HL-60 (cell line): ENCODE measurements around the gene PTPA.

ENCODE experiments used
- DNase-seq, 2 experiments: peaks; one replicate each; pipeline ENCODE4 v3.0.0-alpha.2; 2010 to 2020; ENCODE audit warnings: low read depth in 1 of 2, low spot score in 1 of 2
- H3K27ac ChIP-seq: fragments of 250-450 bp; sonication (Bioruptor Pico); replicated peaks from 2 replicates; pipeline ENCODE4 v1.5.1; 2020; ENCODE audit warnings: mild to moderate bottlenecking, moderate library complexity
- H3K27me3 ChIP-seq: fragments of 250-450 bp; sonication (Bioruptor Pico); 2 replicates; pipeline ENCODE4 v1.5.1; 2021; ENCODE audit warnings: mild to moderate bottlenecking, moderate library complexity; ENCODE audit not compliant: insufficient read depth, poor library complexity, severe bottlenecking
- H3K4me3 ChIP-seq: replicated peaks from 2 replicates; pipeline ENCODE4 v1.5.1; 2011; ENCODE audit warnings: mild to moderate bottlenecking, control low read depth, low read length; ENCODE audit not compliant: insufficient read depth
- CTCF ChIP-seq: IDR thresholded peaks from one replicate; pipeline ENCODE4 v1.5.1; 2011; ENCODE audit warnings: low read length, control low read depth, inconsistent platforms; ENCODE audit not compliant: insufficient read depth
- GABPA ChIP-seq: IDR thresholded peaks from 2 replicates; pipeline ENCODE4 v1.6.1; 2012; ENCODE audit warnings: low read depth
- POLR2AphosphoS5 ChIP-seq: IDR thresholded peaks from 2 replicates; pipeline ENCODE4 v1.6.1; 2012; ENCODE audit warnings: low read depth
- SPI1 ChIP-seq: IDR thresholded peaks from 2 replicates; pipeline ENCODE4 v1.6.1; 2012; ENCODE audit warnings: low read depth, mild to moderate bottlenecking, borderline replicate concordance
- TF ChIP-seq, protein P1 (sequence below): IDR thresholded peaks from 2 replicates; pipeline ENCODE4 v1.6.1; 2012; ENCODE audit warnings: low read depth; ENCODE audit not compliant: insufficient replicate concordance

The PTPA gene

DNA sequence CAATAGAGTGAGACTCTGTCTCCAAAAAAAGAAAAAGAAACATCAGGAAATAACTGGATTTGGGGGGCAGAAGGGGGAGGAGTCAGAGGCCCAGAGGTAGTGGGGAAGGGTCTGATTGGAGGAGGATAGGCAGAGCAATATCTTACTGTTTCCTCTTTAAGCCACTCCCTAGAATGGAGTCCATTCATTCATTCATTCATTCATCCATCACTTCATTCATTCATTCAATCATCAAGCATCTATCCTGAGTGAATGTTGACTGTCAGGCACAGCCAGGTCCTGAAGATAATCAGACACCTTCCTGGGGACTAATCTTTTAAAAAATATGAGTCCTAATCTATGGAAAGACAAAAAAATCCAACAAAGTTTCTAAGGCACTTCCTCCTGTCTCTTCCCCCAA lies 54.0 kb downstream of the PTPA start:
- Histone ChIP-seq H3K27me3 (no peaks in the 10 kb centered on the region), H3K4me3 (no peak overlapping the region), H3K27ac (no peak overlapping the region)
- TF ChIP-seq, protein P1, sequence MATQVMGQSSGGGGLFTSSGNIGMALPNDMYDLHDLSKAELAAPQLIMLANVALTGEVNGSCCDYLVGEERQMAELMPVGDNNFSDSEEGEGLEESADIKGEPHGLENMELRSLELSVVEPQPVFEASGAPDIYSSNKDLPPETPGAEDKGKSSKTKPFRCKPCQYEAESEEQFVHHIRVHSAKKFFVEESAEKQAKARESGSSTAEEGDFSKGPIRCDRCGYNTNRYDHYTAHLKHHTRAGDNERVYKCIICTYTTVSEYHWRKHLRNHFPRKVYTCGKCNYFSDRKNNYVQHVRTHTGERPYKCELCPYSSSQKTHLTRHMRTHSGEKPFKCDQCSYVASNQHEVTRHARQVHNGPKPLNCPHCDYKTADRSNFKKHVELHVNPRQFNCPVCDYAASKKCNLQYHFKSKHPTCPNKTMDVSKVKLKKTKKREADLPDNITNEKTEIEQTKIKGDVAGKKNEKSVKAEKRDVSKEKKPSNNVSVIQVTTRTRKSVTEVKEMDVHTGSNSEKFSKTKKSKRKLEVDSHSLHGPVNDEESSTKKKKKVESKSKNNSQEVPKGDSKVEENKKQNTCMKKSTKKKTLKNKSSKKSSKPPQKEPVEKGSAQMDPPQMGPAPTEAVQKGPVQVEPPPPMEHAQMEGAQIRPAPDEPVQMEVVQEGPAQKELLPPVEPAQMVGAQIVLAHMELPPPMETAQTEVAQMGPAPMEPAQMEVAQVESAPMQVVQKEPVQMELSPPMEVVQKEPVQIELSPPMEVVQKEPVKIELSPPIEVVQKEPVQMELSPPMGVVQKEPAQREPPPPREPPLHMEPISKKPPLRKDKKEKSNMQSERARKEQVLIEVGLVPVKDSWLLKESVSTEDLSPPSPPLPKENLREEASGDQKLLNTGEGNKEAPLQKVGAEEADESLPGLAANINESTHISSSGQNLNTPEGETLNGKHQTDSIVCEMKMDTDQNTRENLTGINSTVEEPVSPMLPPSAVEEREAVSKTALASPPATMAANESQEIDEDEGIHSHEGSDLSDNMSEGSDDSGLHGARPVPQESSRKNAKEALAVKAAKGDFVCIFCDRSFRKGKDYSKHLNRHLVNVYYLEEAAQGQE = no peak
- no peak for TF ChIP-seq CTCF
- no peak for TF ChIP-seq SPI1
- TF ChIP-seq GABPA = no peak
- no peak for TF ChIP-seq POLR2AphosphoS5
- DNase-seq = no peak

- peak; percentile 72 to 78 for DNase-seq
- TF ChIP-seq SPI1 (peak; percentile 46; the same call in 1 of the 2 replicates), CTCF (no peak)
Measured at GRCh38 chr9:129166623-129167557, 55.7 kb downstream of the PTPA start.

GRCh38 chr9:129170229-129170628 lies 59.0 kb downstream of the PTPA start:
- no peaks in the 10 kb centered on the region for H3K27me3 ChIP-seq
- H3K4me3 ChIP-seq = no peak overlapping the region
- no peak for DNase-seq
- TF ChIP-seq CTCF (no peak), SPI1 (no peak), POLR2AphosphoS5 (no peak), GABPA (no peak)
- TF ChIP-seq, protein P1 = no peak
- H3K27ac ChIP-seq = no peak overlapping the region

More at GRCh38 chr9:129166623-129167557, 55.7 kb downstream of the PTPA start:
- Histone ChIP-seq H3K27me3 (no peaks in the 10 kb centered on the region), H3K4me3 (no peak overlapping the region), H3K27ac (peak overlapping the region; percentile 54)
